Measurements from ENCODE around the gene PRSS36. TPM values are rescaled to one million over a fixed set of nuclear protein-coding genes. Genes with fewer than 3 reads are reported as not detected.

Gene PRSS36
- polyA plus RNA-seq, 3 donors = 3.1 to 4.2 (median 3.4) TPM

DNA sequence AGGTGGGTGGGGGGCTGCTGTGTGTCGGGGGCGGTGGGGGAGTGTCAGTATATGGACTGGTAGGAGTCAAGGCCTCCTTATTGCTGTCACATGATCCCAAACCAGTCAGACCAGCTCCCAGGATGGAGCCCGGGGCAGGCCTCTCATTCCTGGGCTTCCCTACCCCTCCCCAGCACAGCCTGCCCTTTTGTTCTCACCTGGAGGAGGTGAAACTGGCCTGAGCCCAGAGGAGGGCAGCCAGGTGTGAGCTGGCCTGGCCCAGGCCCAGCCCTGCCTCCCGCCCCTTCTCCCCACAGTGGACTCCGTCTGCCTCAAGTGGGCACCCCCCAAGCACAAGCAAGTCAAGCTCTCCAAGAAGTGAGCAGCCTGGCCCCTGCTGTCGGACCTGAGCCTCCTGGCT is 19.0 kb downstream of the PRSS36 start:
- peaks cover 77 to 91% of the 10 kb centered on the region in 2 donors for H3K4me1 ChIP-seq (ENCODE audit: control insufficient read depth in 1 of 2, insufficient read depth in 2 of 2, low read length in 2 of 2)
- H3K27ac ChIP-seq (ENCODE audit: low read depth in 1 of 2, low read length in 2 of 2) = peak overlapping the region; percentile 99
- no peak for DNase-seq
- peak overlapping the region in 1 of 3 experiments; percentile 53 for H3K4me3 ChIP-seq (replicated peaks in 1 of 3; ENCODE audit: low read depth in 2 of 3, low read length in 3 of 3)
- peaks cover 52 to 61% of the 10 kb centered on the region in 2 donors for H3K36me3 Mint-ChIP-seq
- H3K79me2 ChIP-seq (ENCODE audit: insufficient read depth, low read length) = no peaks in the 10 kb centered on the region
- no peak overlapping the region for H2AFZ ChIP-seq (ENCODE audit: insufficient read depth, low read depth, low read length, poor library complexity, severe bottlenecking)
- H3K36me3 ChIP-seq (replicated peaks in 1 of 2; ENCODE audit: control insufficient read depth in 1 of 2, insufficient read depth in 2 of 2, low read length in 2 of 2) = peaks cover 29 to 48% of the 10 kb centered on the region in 2 donors
- H3K4me3 Mint-ChIP-seq = peak overlapping the region in 1 of 2 donors; percentile 62
- intact Hi-C loops (cut with micrococcal nuclease) = no loop called here
- peaks cover 0 to 2% (median 0%) of the 10 kb centered on the region in 7 donors for H3K9me3 Mint-ChIP-seq
- peak overlapping the region; percentile 98 to 100 (median 99) for H3K27ac Mint-ChIP-seq
- no peaks in the 10 kb centered on the region for H4K20me1 ChIP-seq (ENCODE audit: insufficient read depth, low read length)
- H3K27me3 ChIP-seq (ENCODE audit: control insufficient read depth in 2 of 2, insufficient read depth in 2 of 2, low read length in 2 of 2) = no peaks in the 10 kb centered on the region
- 80% methylated on average over 2 of the region's 6 CpGs for WGBS (ENCODE audit: insufficient coverage)
- H3K4me1 Mint-ChIP-seq = peaks cover 76% of the 10 kb centered on the region
- no peak overlapping the region for H3K9ac ChIP-seq (ENCODE audit: insufficient read depth, low read length, poor library complexity, severe bottlenecking)
- no peaks in the 10 kb centered on the region for H3K9me3 ChIP-seq (replicated peaks in 1 of 2; ENCODE audit: control insufficient read depth in 1 of 2, insufficient read depth in 1 of 2, low read length in 2 of 2)
- H3K4me2 ChIP-seq (replicated peaks; ENCODE audit: extremely low read depth, low read length, poor library complexity, severe bottlenecking) = peak overlapping the region; percentile 62
- peaks cover 0 to 4% (median 0%) of the 10 kb centered on the region in 3 donors for H3K27me3 Mint-ChIP-seq (ENCODE audit: low read depth in 3 of 3)
- TF ChIP-seq, protein P1, sequence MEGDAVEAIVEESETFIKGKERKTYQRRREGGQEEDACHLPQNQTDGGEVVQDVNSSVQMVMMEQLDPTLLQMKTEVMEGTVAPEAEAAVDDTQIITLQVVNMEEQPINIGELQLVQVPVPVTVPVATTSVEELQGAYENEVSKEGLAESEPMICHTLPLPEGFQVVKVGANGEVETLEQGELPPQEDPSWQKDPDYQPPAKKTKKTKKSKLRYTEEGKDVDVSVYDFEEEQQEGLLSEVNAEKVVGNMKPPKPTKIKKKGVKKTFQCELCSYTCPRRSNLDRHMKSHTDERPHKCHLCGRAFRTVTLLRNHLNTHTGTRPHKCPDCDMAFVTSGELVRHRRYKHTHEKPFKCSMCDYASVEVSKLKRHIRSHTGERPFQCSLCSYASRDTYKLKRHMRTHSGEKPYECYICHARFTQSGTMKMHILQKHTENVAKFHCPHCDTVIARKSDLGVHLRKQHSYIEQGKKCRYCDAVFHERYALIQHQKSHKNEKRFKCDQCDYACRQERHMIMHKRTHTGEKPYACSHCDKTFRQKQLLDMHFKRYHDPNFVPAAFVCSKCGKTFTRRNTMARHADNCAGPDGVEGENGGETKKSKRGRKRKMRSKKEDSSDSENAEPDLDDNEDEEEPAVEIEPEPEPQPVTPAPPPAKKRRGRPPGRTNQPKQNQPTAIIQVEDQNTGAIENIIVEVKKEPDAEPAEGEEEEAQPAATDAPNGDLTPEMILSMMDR (IDR thresholded peaks at IDR 0.05) = no peak

DNA sequence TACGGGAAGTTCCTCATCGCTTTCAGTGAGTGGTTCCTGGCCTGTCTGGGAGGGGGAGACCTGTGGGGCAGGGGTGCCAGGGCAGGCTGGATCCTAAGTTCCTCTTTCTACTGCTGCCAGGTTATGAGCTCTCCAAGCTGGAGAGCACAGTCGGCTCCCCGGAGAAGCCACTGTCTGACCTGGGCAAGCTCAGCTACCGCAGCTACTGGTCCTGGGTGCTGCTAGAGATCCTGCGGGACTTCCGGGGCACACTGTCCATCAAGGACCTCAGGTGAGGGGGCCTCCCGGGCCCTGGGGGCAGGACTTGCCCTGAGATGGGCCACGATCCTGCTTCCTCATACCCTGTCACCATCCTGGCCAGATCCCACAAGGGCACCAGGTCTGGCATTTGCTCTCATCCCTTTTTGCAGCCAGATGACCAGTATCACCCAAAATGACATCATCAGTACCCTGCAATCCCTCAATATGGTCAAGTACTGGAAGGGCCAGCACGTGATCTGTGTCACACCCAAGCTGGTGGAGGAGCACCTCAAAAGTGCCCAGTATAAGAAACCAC is 19.5 kb downstream of the PRSS36 start:
- peaks cover 75 to 90% of the 10 kb centered on the region in 2 donors for H3K4me1 ChIP-seq (ENCODE audit: control insufficient read depth in 1 of 2, insufficient read depth in 2 of 2, low read length in 2 of 2)

More for the DNA sequence above, 19.5 kb downstream of the PRSS36 start:
- H3K9me3 ChIP-seq (replicated peaks in 1 of 2; ENCODE audit: control insufficient read depth in 1 of 2, insufficient read depth in 1 of 2, low read length in 2 of 2) = no peaks in the 10 kb centered on the region
- peak overlapping the region; percentile 98 to 100 (median 99) for H3K27ac Mint-ChIP-seq
- peaks cover 55 to 64% of the 10 kb centered on the region in 2 donors for H3K36me3 Mint-ChIP-seq
- intact Hi-C loops (cut with micrococcal nuclease) = no loop called here
- H3K27ac ChIP-seq (ENCODE audit: low read depth in 1 of 2, low read length in 2 of 2) = peak overlapping the region; percentile 99
- WGBS (ENCODE audit: insufficient coverage) = 37% methylated on average over 9 of the region's 10 CpGs
- no peaks in the 10 kb centered on the region for H3K27me3 ChIP-seq (ENCODE audit: control insufficient read depth in 2 of 2, insufficient read depth in 2 of 2, low read length in 2 of 2)
- no peak overlapping the region for H2AFZ ChIP-seq (ENCODE audit: insufficient read depth, low read depth, low read length, poor library complexity, severe bottlenecking)
- peak overlapping the region in 1 of 3 experiments; percentile 53 for H3K4me3 ChIP-seq (replicated peaks in 1 of 3; ENCODE audit: low read depth in 2 of 3, low read length in 3 of 3)
- TF ChIP-seq, protein P1 (IDR thresholded peaks at IDR 0.05) = no peak
- DNase-seq = peak; percentile 72 to 83 (median 79)
- peaks cover 0 to 2% (median 0%) of the 10 kb centered on the region in 7 donors for H3K9me3 Mint-ChIP-seq
- no peaks in the 10 kb centered on the region for H3K79me2 ChIP-seq (ENCODE audit: insufficient read depth, low read length)
- H3K9ac ChIP-seq (ENCODE audit: insufficient read depth, low read length, poor library complexity, severe bottlenecking) = peak overlapping the region; percentile 86
- peak overlapping the region; percentile 58 to 62 for H3K4me3 Mint-ChIP-seq
- H3K4me1 Mint-ChIP-seq = peaks cover 79% of the 10 kb centered on the region
- peaks cover 29 to 52% of the 10 kb centered on the region in 2 donors for H3K36me3 ChIP-seq (replicated peaks in 1 of 2; ENCODE audit: control insufficient read depth in 1 of 2, insufficient read depth in 2 of 2, low read length in 2 of 2)
- H3K4me2 ChIP-seq (replicated peaks; ENCODE audit: extremely low read depth, low read length, poor library complexity, severe bottlenecking) = peak overlapping the region; percentile 62
- peaks cover 0 to 4% (median 0%) of the 10 kb centered on the region in 3 donors for H3K27me3 Mint-ChIP-seq (ENCODE audit: low read depth in 3 of 3)
- H4K20me1 ChIP-seq (ENCODE audit: insufficient read depth, low read length) = no peaks in the 10 kb centered on the region
